Activated CD8-positive, alpha-beta T cell treated with anti-CD3 and anti-CD28 coated beads, Interleukin-2, amount 10 ng/mL, durations not matched to agents 7 days and 5 days (primary cell): ENCODE data around the gene RIMS3. TPM values are rescaled to one million over a fixed set of nuclear protein-coding genes. Genes with fewer than 3 reads are reported as not detected.

Source experiments
- ATAC-seq: fragments of 150-1000 bp; cut with Tn5 transposase; one replicate; pipeline ENCODE4 v1.10.0; 2021; ENCODE audit warnings: moderate library complexity
- CTCF ChIA-PET: fragments of 350-600 bp; sonication (Branson Sonifier 250); formaldehyde crosslinking; loops from one replicate; lab custom pipeline; 2021; ENCODE audit warnings: antibody characterized with exemption; lab: Charles Lee
- POLR2A ChIA-PET: fragments of 350-600 bp; sonication (Branson Sonifier 250); formaldehyde crosslinking; loops from one replicate; lab custom pipeline; 2021; ENCODE audit warnings: antibody characterized with exemption; lab: Charles Lee
- DNase-seq: peaks from one replicate; pipeline ENCODE4 v3.0.0-alpha.2; 2020
- H3K27ac Mint-ChIP-seq: one replicate; pipeline ENCODE4 v1.8.0; 2021; ENCODE audit warnings: mild to moderate bottlenecking, mixed read lengths
- H3K27me3 Mint-ChIP-seq: one replicate; pipeline ENCODE4 v1.8.0; 2021; ENCODE audit warnings: low read depth, mixed read lengths
- H3K36me3 Mint-ChIP-seq: one replicate; pipeline ENCODE4 v1.8.0; 2021; ENCODE audit warnings: low read depth, mixed read lengths
- H3K4me1 Mint-ChIP-seq: one replicate; pipeline ENCODE4 v1.8.0; 2021; ENCODE audit warnings: low read depth, mixed read lengths
- H3K4me3 Mint-ChIP-seq: one replicate; pipeline ENCODE4 v1.8.0; 2021; ENCODE audit warnings: mild to moderate bottlenecking, mixed read lengths
- H3K9me3 Mint-ChIP-seq: one replicate; pipeline ENCODE4 v1.8.0; 2022; ENCODE audit warnings: mixed read lengths; ENCODE audit not compliant: insufficient read depth
- total RNA-seq, 2 experiments: library from RNA; stranded (reverse); gene quantifications; one replicate each; pipeline ENCODE4 v1.2.3, GENCODE V29; 2021

Gene RIMS3
- total RNA-seq, 2 experiments from 2014 or later, result 4.7 to 6.2 TPM

- peaks cover 7% of the 10 kb centered on the region for H3K4me1 Mint-ChIP-seq
- no peaks in the 10 kb centered on the region for H3K36me3 Mint-ChIP-seq
- no peak overlapping the region for H3K4me3 Mint-ChIP-seq
- H3K27me3 Mint-ChIP-seq, result peaks cover 9% of the 10 kb centered on the region
- POLR2A ChIA-PET, result no interaction called here
- H3K9me3 Mint-ChIP-seq, result no peaks in the 10 kb centered on the region
- CTCF ChIA-PET, result no interaction called here
- no peak overlapping the region for H3K27ac Mint-ChIP-seq
- no peak for DNase-seq
- ATAC-seq, result no peak
Measured at GRCh38 chr1:40652468-40652867, 13.0 kb downstream of the RIMS3 start.

GRCh38 chr1:40651138-40651857 lies 14.2 kb downstream of the RIMS3 start:
- Mint-ChIP-seq H3K9me3 (no peaks in the 10 kb centered on the region), H3K36me3 (no peaks in the 10 kb centered on the region), H3K27ac (no peak overlapping the region), H3K4me1 (peaks cover 7% of the 10 kb centered on the region), H3K27me3 (peaks cover 9% of the 10 kb centered on the region), H3K4me3 (no peak overlapping the region)
- ATAC-seq (no peak), DNase-seq (no peak)
- ChIA-PET CTCF (no interaction called here), POLR2A (no interaction called here)

- peaks cover 9% of the 10 kb centered on the region for H3K27me3 Mint-ChIP-seq
- ChIA-PET CTCF (interaction anchor here (1.3 kb wide), 1 partner anchor 212 kb away, joined by 3 read pairs; the partner anchor contains the start of gene CITED4), POLR2A (no interaction called here)
Measured at GRCh38 chr1:40650075-40650474, 15.4 kb downstream of the RIMS3 start.

GRCh38 chr1:40649592-40649930 lies 15.9 kb downstream of the RIMS3 start:
- Mint-ChIP-seq H3K4me3 (no peak overlapping the region), H3K27ac (no peak overlapping the region), H3K36me3 (no peaks in the 10 kb centered on the region), H3K27me3 (peaks cover 6% of the 10 kb centered on the region), H3K4me1 (peaks cover 7% of the 10 kb centered on the region), H3K9me3 (no peaks in the 10 kb centered on the region)
- no peak for ATAC-seq
- no peak for DNase-seq
- POLR2A ChIA-PET, result no interaction called here
- CTCF ChIA-PET, result interaction anchor here (1.3 to 1.4 kb wide), 2 partner anchors 19 to 213 kb away, joined by 3 to 4 read pairs; partner anchors contain the start of gene CITED4

More at GRCh38 chr1:40650075-40650474, 15.4 kb downstream of the RIMS3 start:
- Mint-ChIP-seq H3K9me3 (no peaks in the 10 kb centered on the region), H3K36me3 (no peaks in the 10 kb centered on the region), H3K4me3 (no peak overlapping the region), H3K27ac (no peak overlapping the region), H3K4me1 (peaks cover 7% of the 10 kb centered on the region)
- ATAC-seq, result peak; percentile 45
- no peak for DNase-seq

GRCh38 chr1:40648928-40649591 lies 16.4 kb downstream of the RIMS3 start:
- ATAC-seq (no peak), DNase-seq (no peak)
- no peaks in the 10 kb centered on the region for H3K36me3 Mint-ChIP-seq
- ChIA-PET POLR2A (no interaction called here), CTCF (interaction anchor here (1.0 to 1.4 kb wide), 3 partner anchors 20 to 213 kb away, joined by 3 to 4 read pairs (median 3); partner anchors contain the start of gene CITED4)
- no peak overlapping the region for H3K4me3 Mint-ChIP-seq
- H3K27me3 Mint-ChIP-seq, result peaks cover 3% of the 10 kb centered on the region
- H3K4me1 Mint-ChIP-seq, result peaks cover 7% of the 10 kb centered on the region
- H3K9me3 Mint-ChIP-seq, result no peaks in the 10 kb centered on the region
- no peak overlapping the region for H3K27ac Mint-ChIP-seq

- DNase-seq, result no peak
- Mint-ChIP-seq H3K27ac (no peak overlapping the region), H3K27me3 (peaks cover 3% of the 10 kb centered on the region), H3K9me3 (no peaks in the 10 kb centered on the region), H3K4me3 (no peak overlapping the region), H3K4me1 (peaks cover 7% of the 10 kb centered on the region), H3K36me3 (no peaks in the 10 kb centered on the region)
- ChIA-PET POLR2A (no interaction called here), CTCF (interaction anchor here (1.0 to 1.9 kb wide), 3 partner anchors 10 to 21 kb away, joined by 3 to 4 read pairs (median 4); no protein-coding TSS in a partner anchor)
- no peak for ATAC-seq
Measured at GRCh38 chr1:40648200-40648599, 17.3 kb downstream of the RIMS3 start.

GRCh38 chr1:40646315-40646714 lies 19.2 kb downstream of the RIMS3 start:
- peaks cover 3% of the 10 kb centered on the region for H3K27me3 Mint-ChIP-seq
- ChIA-PET CTCF (interaction anchor here (0.8 to 1.9 kb wide), 3 partner anchors 8 to 21 kb away, joined by 3 to 4 read pairs (median 3); no protein-coding TSS in a partner anchor), POLR2A (no interaction called here)
- no peaks in the 10 kb centered on the region for H3K9me3 Mint-ChIP-seq
- ATAC-seq (no peak), DNase-seq (no peak)
- H3K4me1 Mint-ChIP-seq, result peaks cover 8% of the 10 kb centered on the region
- H3K36me3 Mint-ChIP-seq, result no peaks in the 10 kb centered on the region
- H3K4me3 Mint-ChIP-seq, result no peak overlapping the region
- no peak overlapping the region for H3K27ac Mint-ChIP-seq

- POLR2A ChIA-PET, result no interaction called here
- no peak for DNase-seq
- Mint-ChIP-seq H3K4me1 (peaks cover 20% of the 10 kb centered on the region), H3K27me3 (peaks cover 3% of the 10 kb centered on the region), H3K4me3 (no peak overlapping the region), H3K27ac (no peak overlapping the region), H3K36me3 (no peaks in the 10 kb centered on the region), H3K9me3 (no peaks in the 10 kb centered on the region)
- no peak for ATAC-seq
- CTCF ChIA-PET, result interaction anchor here (1.4 kb wide), 1 partner anchor 24 kb away, joined by 5 read pairs; no protein-coding TSS in a partner anchor
Measured at GRCh38 chr1:40645118-40645680, 20.3 kb downstream of the RIMS3 start.

- no peak for DNase-seq
- Mint-ChIP-seq H3K4me3 (no peak overlapping the region), H3K4me1 (peaks cover 19% of the 10 kb centered on the region), H3K27me3 (peaks cover 4% of the 10 kb centered on the region), H3K27ac (no peak overlapping the region), H3K36me3 (no peaks in the 10 kb centered on the region), H3K9me3 (no peaks in the 10 kb centered on the region)
- no peak for ATAC-seq
- ChIA-PET POLR2A (no interaction called here), CTCF (interaction anchor here (1.0 to 1.2 kb wide), 2 partner anchors 17 to 109 kb away, joined by 3 to 4 read pairs; no protein-coding TSS in a partner anchor)
Measured at GRCh38 chr1:40641601-40642242, 23.8 kb downstream of the RIMS3 start.

- H3K4me1 Mint-ChIP-seq, result peaks cover 25% of the 10 kb centered on the region
- CTCF ChIA-PET, result interaction anchor here (1.1 to 1.5 kb wide), 5 partner anchors 11 to 53 kb away, joined by 3 to 5 read pairs (median 4); no protein-coding TSS in a partner anchor
- peaks cover 2% of the 10 kb centered on the region for H3K36me3 Mint-ChIP-seq
- H3K4me3 Mint-ChIP-seq, result no peak overlapping the region
- POLR2A ChIA-PET, result interaction anchor here (0.6 kb wide), 1 partner anchor 698 kb away, joined by 3 read pairs; no protein-coding TSS in a partner anchor
- no peak for DNase-seq
- H3K27ac Mint-ChIP-seq, result peak overlapping the region; percentile 14
- H3K27me3 Mint-ChIP-seq, result peaks cover 4% of the 10 kb centered on the region
- ATAC-seq, result peak; percentile 57
- H3K9me3 Mint-ChIP-seq, result no peaks in the 10 kb centered on the region
Measured at GRCh38 chr1:40640314-40641076, 25.0 kb downstream of the RIMS3 start.
